Liver (tissue), 3 donors: ENCODE results near the gene ARHGEF28.

Experiments used
- ATF3 ChIP-seq: IDR thresholded peaks from 2 replicates; pipeline ENCODE4 v1.6.1; 2016; ENCODE audit warnings: antibody characterized with exemption
- CTCF ChIP-seq: fragments of 150-350 bp; IDR thresholded peaks from 2 replicates; pipeline ENCODE4 v1.5.1; 2017; ENCODE audit warnings: improper control_type of control experiment, low read depth, low read length; ENCODE audit not compliant: missing input control
- JUND ChIP-seq, 2 donors: IDR thresholded peaks; 2 replicates each; pipeline ENCODE4 v1.6.1; 2016; ENCODE audit warnings: antibody characterized with exemption in 2 of 2
- MAX ChIP-seq: IDR thresholded peaks from 2 replicates; pipeline ENCODE4 v1.6.1; 2016; ENCODE audit warnings: antibody characterized with exemption
- NR2F2 ChIP-seq: IDR thresholded peaks from 2 replicates; pipeline ENCODE4 v1.6.1; 2016; ENCODE audit warnings: antibody characterized with exemption
- RAD21 ChIP-seq, 2 donors: IDR thresholded peaks; 2 replicates each; pipeline ENCODE4 v1.6.1; 2016; ENCODE audit warnings: antibody characterized with exemption in 2 of 2, mild to moderate bottlenecking in 2 of 2
- RXRA ChIP-seq, 2 donors: IDR thresholded peaks; 2 replicates each; pipeline ENCODE4 v1.6.1; 2017 to 2018; ENCODE audit warnings: antibody characterized with exemption in 2 of 2, mild to moderate bottlenecking in 1 of 2
- donor health status: healthy.
- donor health status: healthy.

DNA sequence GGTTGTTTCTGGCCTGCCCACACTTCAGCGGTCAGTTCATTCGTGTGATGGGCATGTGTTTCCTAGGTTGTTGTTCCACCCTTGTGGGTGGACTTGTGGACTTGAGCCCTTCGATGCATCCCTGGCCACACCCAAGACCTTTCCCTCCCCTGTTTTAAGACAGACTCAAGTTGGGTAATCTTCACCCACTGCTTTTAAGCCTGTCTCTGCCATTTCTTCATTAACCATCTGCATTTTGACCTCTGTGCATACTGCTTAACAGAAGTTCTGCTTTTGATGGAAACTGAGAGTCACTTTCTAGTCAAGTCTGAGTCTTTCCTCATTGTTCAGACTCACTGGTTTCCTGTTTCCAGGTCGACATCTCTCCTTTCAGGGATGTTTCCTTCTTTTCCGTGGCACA, 233.7 kb downstream of the ARHGEF28 start:
- TF ChIP-seq NR2F2 = no peak
- TF ChIP-seq CTCF = no peak
- no peak for TF ChIP-seq JUND (IDR thresholded peaks at IDR 0.05)
- no peak for TF ChIP-seq ATF3
- no peak for TF ChIP-seq MAX
- TF ChIP-seq RXRA (IDR thresholded peaks at IDR 0.05) = no peak
- TF ChIP-seq RAD21 (IDR thresholded peaks at IDR 0.05) = no peak
